Sciatic nerve (tissue), 2 donors: ENCODE data around the gene LRCH2. TPM values are rescaled to one million over a fixed set of nuclear protein-coding genes. Genes with fewer than 3 reads are reported as not detected.
A peak's percentile ranks its signal among the peaks of the same experiment; 100 is the strongest.

ENCODE experiments used
- ATAC-seq: fragments of 200-7000 bp; cut with Tn5 transposase; one replicate; pipeline ENCODE4 v1.9.1; 2020; ENCODE audit warnings: mild to moderate bottlenecking, moderate library complexity
- DNase-seq: peaks from one replicate; pipeline ENCODE4 v3.0.0-alpha.2; 2020; ENCODE audit warnings: low spot score
- intact Hi-C: fragments of 100-400 bp; cut with DNase I; formaldehyde crosslinking; loops from one replicate; pipeline ENCODE4 v1.14.2; 2022
- total RNA-seq: library from RNA; stranded (reverse); fragmentation: NEBNext Ultra II Directional; extraction: Animal tissue kit (Norgen Biotek cat#: 25700); gene quantifications from one replicate; pipeline ENCODE4 v1.2.1, GENCODE V29; 2021
- donor health status: DM: no; HTN: no; CAD: no.
- donor health status: DM: no; HTN: no; CAD: no.

The LRCH2 gene
- total RNA-seq, 1 donor from 2014 or later = 5.9 TPM

GRCh38 chrX:115098897-115099296 is 135.0 kb downstream of the LRCH2 start:
- no peak for ATAC-seq
- no peak for DNase-seq
- intact Hi-C loops = no loop called here

DNA sequence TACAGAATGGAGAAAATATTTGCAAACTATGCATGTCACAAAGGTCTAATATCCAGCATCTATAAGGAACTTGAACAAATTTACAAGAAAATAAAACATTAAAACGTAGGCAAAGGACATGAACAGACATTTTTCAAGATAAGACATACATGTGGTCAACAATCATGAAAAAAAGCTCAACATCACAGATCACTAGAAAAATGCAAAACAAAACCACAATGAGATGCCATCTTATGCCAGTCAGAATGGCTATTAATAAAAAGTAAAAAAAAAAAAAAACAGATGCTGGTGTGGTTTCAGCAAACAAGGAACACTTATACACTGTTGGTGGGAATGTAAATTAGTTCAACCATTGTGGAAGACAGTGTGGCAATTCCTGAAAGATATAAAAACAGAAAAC is 140.7 kb downstream of the LRCH2 start:
- intact Hi-C loops = no loop called here
- DNase-seq = no peak
- ATAC-seq = no peak

- ATAC-seq = no peak
- intact Hi-C loops = no loop called here
- DNase-seq = no peak
These were observed 144.5 kb downstream of the LRCH2 start for GRCh38 chrX:115089419-115089818.

GRCh38 chrX:115068896-115069295 is 165.0 kb downstream of the LRCH2 start:
- ATAC-seq (peak; percentile 17), DNase-seq (no peak)
- intact Hi-C loops = no loop called here

DNA sequence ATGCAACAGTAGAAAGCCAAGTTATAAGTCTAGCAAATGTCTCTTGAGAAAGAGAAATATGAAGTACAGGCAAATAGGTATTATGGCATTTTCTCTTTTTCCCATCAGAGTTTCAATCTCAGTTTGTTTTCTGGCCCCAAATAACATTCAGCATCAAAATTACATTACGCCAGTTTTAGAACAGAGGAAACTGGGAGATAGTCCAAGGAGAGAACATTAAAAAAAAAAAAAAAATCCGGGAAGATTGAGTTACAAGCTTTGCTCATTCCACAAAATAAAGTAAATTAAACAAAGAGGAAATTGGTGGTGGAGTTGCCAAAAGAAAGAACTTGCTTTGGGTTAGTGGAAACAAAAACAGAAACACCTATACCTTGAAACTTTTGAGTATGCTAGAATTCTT is 166.1 kb downstream of the LRCH2 start:
- DNase-seq (no peak), ATAC-seq (no peak)
- intact Hi-C loops = no loop called here

- intact Hi-C loops = no loop called here
- no peak for ATAC-seq
These were observed 168.6 kb downstream of the LRCH2 start for GRCh38 chrX:115065304-115065703.

More at GRCh38 chrX:115065304-115065703, 168.6 kb downstream of the LRCH2 start:
- no peak for DNase-seq

Other genes with a start within 250 kb of the LRCH2 start
- gene IL13RA2, start 216.5 kb downstream of the LRCH2 start, total RNA-seq = 1.5 TPM
- gene RBMXL3, start 44.7 kb downstream of the LRCH2 start, total RNA-seq = not detected
- not detected for gene LUZP4, start 55.6 kb upstream of the LRCH2 start, total RNA-seq